B cell (primary cell): ENCODE results near the gene AP2M1. TPM values are rescaled to one million over a fixed set of nuclear protein-coding genes. Genes with fewer than 3 reads are reported as not detected.
A peak's percentile ranks its signal among the peaks of the same experiment; 100 is the strongest.

Experiments
- ATAC-seq: fragments of 200-7000 bp; cut with Tn5 transposase; one replicate; pipeline ENCODE4 v1.10.0; 2021; ENCODE audit warnings: low read depth, mild to moderate bottlenecking, moderate number of reproducible peaks, moderate library complexity
- CTCF ChIA-PET: fragments of 350-600 bp; sonication (Branson Sonifier 250); formaldehyde crosslinking; loops from one replicate; lab custom pipeline; 2021; ENCODE audit warnings: antibody characterized with exemption, inconsistent platforms; lab: Charles Lee
- POLR2A ChIA-PET: fragments of 350-600 bp; sonication (Branson Sonifier 250); formaldehyde crosslinking; loops from one replicate; lab custom pipeline; 2021; ENCODE audit warnings: antibody characterized with exemption; lab: Charles Lee
- DNase-seq: peaks from one replicate; pipeline ENCODE4 v3.0.0; 2013
- H2AFZ ChIP-seq: 2 replicates; pipeline ENCODE4 v1.6.1; 2012; ENCODE audit warnings: mild to moderate bottlenecking, low read depth, low read length; ENCODE audit not compliant: insufficient read depth, poor library complexity, severe bottlenecking
- H3K27ac ChIP-seq, 2 donors: 1 replicate in 1 of 2; 2 replicates in 1 of 2; pipeline ENCODE4 v1.5.1; 2012 to 2013; ENCODE audit warnings: low read length in 2 of 2, mild to moderate bottlenecking in 2 of 2, moderate library complexity in 1 of 2
- H3K27me3 ChIP-seq, 4 experiments: fragments of 200-600 bp in 1 of 4; sonication (generic) in 1 of 4; replicated peaks in 1 of 4; 1 replicate in 2 of 4; 2 replicates in 2 of 4; pipeline versions ENCODE4 v1.6.1 to v1.7.0; 2013 to 2016; ENCODE audit warnings: low read length in 3 of 4, mild to moderate bottlenecking in 2 of 4, mixed read lengths in 1 of 4, moderate library complexity in 1 of 4; ENCODE audit not compliant: insufficient read depth in 4 of 4, control insufficient read depth in 3 of 4; ENCODE audit errors: control extremely low read depth in 1 of 4
- H3K36me3 ChIP-seq, 2 experiments: replicated peaks in 1 of 2; 1 replicate in 1 of 2; 2 replicates in 1 of 2; pipeline versions ENCODE4 v1.6.1 to v1.7.1; 2013; ENCODE audit warnings: low read length in 1 of 2; ENCODE audit not compliant: insufficient read depth in 2 of 2, control insufficient read depth in 1 of 2; ENCODE audit errors: control extremely low read depth in 1 of 2, extremely low read depth in 1 of 2
- H3K4me1 ChIP-seq, 2 donors: fragments of 200-600 bp in 1 of 2; sonication (generic) in 1 of 2; 1 replicate in 1 of 2; 2 replicates in 1 of 2; pipeline versions ENCODE4 v1.5.1 to v1.6.1; 2013 to 2017; ENCODE audit warnings: low read length in 2 of 2; ENCODE audit not compliant: control insufficient read depth in 2 of 2, insufficient read depth in 2 of 2
- H3K4me2 ChIP-seq: replicated peaks from 2 replicates; pipeline ENCODE3; 2012; ENCODE audit warnings: mild to moderate bottlenecking, low read depth, low read length; ENCODE audit not compliant: poor library complexity, severe bottlenecking
- H3K4me3 ChIP-seq, 5 experiments: fragments of 200-600 bp in 1 of 5; sonication (generic) in 1 of 5; 1 replicate in 3 of 5; 2 replicates in 2 of 5; pipeline versions ENCODE4 v1.5.1 to v1.7.0; 2011 to 2016; ENCODE audit warnings: low read length in 4 of 5, mild to moderate bottlenecking in 4 of 5, low read depth in 2 of 5, control low read depth in 1 of 5, moderate library complexity in 1 of 5; ENCODE audit not compliant: insufficient read depth in 1 of 5; ENCODE audit errors: control extremely low read depth in 1 of 5, extremely low read depth in 1 of 5
- H3K79me2 ChIP-seq: fragments of 200-600 bp; sonication (generic); one replicate; pipeline ENCODE4 v1.6.0; 2016; ENCODE audit warnings: low read length; ENCODE audit not compliant: control insufficient read depth, insufficient read depth
- H3K9ac ChIP-seq: fragments of 200-600 bp; sonication (generic); 2 replicates; pipeline ENCODE4 v1.6.1; 2017; ENCODE audit warnings: mild to moderate bottlenecking, low read length, moderate library complexity
- H3K9me3 ChIP-seq, 3 donors: one replicate each; pipeline versions ENCODE4 v1.6.1 to v1.7.1; 2013; ENCODE audit warnings: low read length in 2 of 3; ENCODE audit not compliant: control insufficient read depth in 2 of 3, insufficient read depth in 1 of 3; ENCODE audit errors: control extremely low read depth in 1 of 3
- H4K20me1 ChIP-seq: 2 replicates; pipeline ENCODE4 v1.6.0; 2012; ENCODE audit warnings: mild to moderate bottlenecking, low read length; ENCODE audit not compliant: insufficient read depth, control insufficient read depth, poor library complexity, severe bottlenecking
- H3K27ac Mint-ChIP-seq: one replicate; pipeline ENCODE4 v1.8.0; 2021; ENCODE audit warnings: mixed read lengths
- H3K27me3 Mint-ChIP-seq: one replicate; pipeline ENCODE4 v1.8.0; 2021; ENCODE audit warnings: mixed read lengths
- H3K4me1 Mint-ChIP-seq: one replicate; pipeline ENCODE4 v1.8.0; 2021; ENCODE audit warnings: mixed read lengths
- H3K4me3 Mint-ChIP-seq: one replicate; pipeline ENCODE4 v1.8.0; 2021; ENCODE audit warnings: mixed read lengths
- H3K9me3 Mint-ChIP-seq: one replicate; pipeline ENCODE4 v1.8.0; 2022; ENCODE audit warnings: mixed read lengths; ENCODE audit not compliant: insufficient read depth
- CTCF ChIP-seq: fragments of 200-600 bp; IDR thresholded peaks from one replicate; pipeline ENCODE4 v1.8.0; 2022; ENCODE audit warnings: antibody characterized with exemption, mild to moderate bottlenecking
- EZH2 ChIP-seq: IDR thresholded peaks from 2 replicates; pipeline ENCODE4 v1.6.1; 2012; ENCODE audit warnings: borderline replicate concordance, low read depth, mild to moderate bottlenecking, moderate library complexity, low read length; ENCODE audit not compliant: insufficient read depth, poor library complexity, severe bottlenecking
- WGBS: methylation state at CpG from one replicate; pipeline ENCODE4 v1.1.5; 2013; ENCODE audit warnings: missing lambda C conversion rate; ENCODE audit not compliant: insufficient coverage; 5-methylcytosine and 5-hydroxymethylcytosine counted together
- intact Hi-C: fragments of 100-400 bp; cut with micrococcal nuclease; formaldehyde crosslinking; loops from one replicate; pipeline ENCODE4 v1.10.0; 2022
- polyA plus RNA-seq: library from polyadenylated mRNA; depleted of rRNA; stranded (reverse); fragments of >200 nt; gene quantifications from 2 replicates; pipeline ENCODE4 v1.2.3, GENCODE V29; 2012
- total RNA-seq, 2 donors: library from RNA; stranded (reverse); fragments of 120-200 nt in 1 of 2; gene quantifications; 1 replicate in 1 of 2; 2 replicates in 1 of 2; pipeline versions ENCODE4 v1.2.3 to v1.2.4, GENCODE V29; 2013 to 2022

Gene AP2M1
- total and polyA plus RNA-seq, 2 donors (not counting 1 experiment from before 2014, with no cell fraction given) = 171 to 207 TPM

- Mint-ChIP-seq H3K4me3 (peak overlapping the region; percentile 95), H3K9me3 (no peaks in the 10 kb centered on the region), H3K27ac (peak overlapping the region; percentile 87), H3K4me1 (peaks cover 36% of the 10 kb centered on the region), H3K27me3 (no peaks in the 10 kb centered on the region)
- no peaks in the 10 kb centered on the region for H3K9me3 ChIP-seq
- H3K79me2 ChIP-seq = peaks cover 48% of the 10 kb centered on the region
- H3K36me3 ChIP-seq = peaks cover 0 to 2% of the 10 kb centered on the region in 2 experiments
- peak overlapping the region; percentile 86 for H3K9ac ChIP-seq
- TF ChIP-seq CTCF (no peak), EZH2 (no peak)
- POLR2A ChIA-PET = interaction anchor here (0.7 kb wide), 3 partner anchors 18 to 22 kb away, joined by 3 to 5 read pairs (median 4); partner anchors contain the start of gene EIF2B5
- peak overlapping the region; percentile 70 to 81 (median 76) for H3K4me3 ChIP-seq
- H3K27me3 ChIP-seq = no peaks in the 10 kb centered on the region
- peaks cover 13 to 34% of the 10 kb centered on the region in 2 donors for H3K4me1 ChIP-seq
- peak overlapping the region; percentile 89 for H2AFZ ChIP-seq
- CTCF ChIA-PET = interaction anchor here (1.0 to 3.0 kb wide), 3 partner anchors 11 to 271 kb away, joined by 3 to 15 read pairs (median 7); partner anchors contain the start of gene PARL
- DNase-seq (no peak), ATAC-seq (peak; percentile 54)
- H3K27ac ChIP-seq = peak overlapping the region; percentile 16 to 73
- H4K20me1 ChIP-seq = peaks cover 41% of the 10 kb centered on the region
- H3K4me2 ChIP-seq = peak overlapping the region; percentile 86
- 1% methylated on average over 44 of the region's 47 CpGs for WGBS
- intact Hi-C loops = loop anchor here (1.0 kb wide), 3 partner anchors 18 to 29 kb away; partner anchors contain the start of genes AP2M1 and EIF2B5
Observed at GRCh38 chr3:184155644-184156521, 18.8 kb upstream of the AP2M1 start.
